Fibroblast of pulmonary artery (primary cell): ENCODE data around the gene ARHGAP19.

Source experiments
- DNase-seq: peaks from one replicate; pipeline ENCODE4 v3.0.0-alpha.2; 2010; ENCODE audit warnings: low read depth
- H3K4me3 ChIP-seq: replicated peaks from 2 replicates; pipeline ENCODE4 v1.5.1; 2011; ENCODE audit warnings: low read depth, mild to moderate bottlenecking, control low read depth, low read length, moderate library complexity
- CTCF ChIP-seq: IDR thresholded peaks from 2 replicates; pipeline ENCODE4 v1.5.1; 2011; ENCODE audit warnings: mild to moderate bottlenecking, control low read depth, low read length, inconsistent platforms; ENCODE audit errors: missing control alignments

ARHGAP19 gene

GRCh38 chr10:97176226-97176625, 116.2 kb downstream of the ARHGAP19 start:
- no peak for DNase-seq
- TF ChIP-seq CTCF: no peak
- no peak overlapping the region for H3K4me3 ChIP-seq

GRCh38 chr10:97175586-97175985, 116.9 kb downstream of the ARHGAP19 start:
- TF ChIP-seq CTCF: no peak
- no peak for DNase-seq
- no peak overlapping the region for H3K4me3 ChIP-seq

- TF ChIP-seq CTCF: no peak
- no peak for DNase-seq
- H3K4me3 ChIP-seq: no peak overlapping the region
Observed at GRCh38 chr10:97174941-97175340, 117.5 kb downstream of the ARHGAP19 start.

- TF ChIP-seq CTCF: no peak
- DNase-seq: no peak
- H3K4me3 ChIP-seq: no peak overlapping the region
Observed at GRCh38 chr10:97174276-97174775, 118.1 kb downstream of the ARHGAP19 start.

GRCh38 chr10:97173036-97173435, 119.4 kb downstream of the ARHGAP19 start:
- no peak for TF ChIP-seq CTCF
- H3K4me3 ChIP-seq: no peak overlapping the region
- DNase-seq: no peak
